Prostate gland (tissue), 2 donors: Measurements from ENCODE around the gene LRRC43. TPM values are rescaled to one million over a fixed set of nuclear protein-coding genes. Genes with fewer than 3 reads are reported as not detected.
A peak's percentile ranks its signal among the peaks of the same experiment; 100 is the strongest.
"Not testable (repeated sequence)": the region's sequence is repeated elsewhere in the genome, so short reads cannot be mapped to it uniquely, and the experiment has no call there.

Experiments
- DNase-seq: peaks from one replicate; pipeline ENCODE4 v3.0.0-alpha.2; 2019; ENCODE audit warnings: low spot score
- H3K27ac ChIP-seq, 2 donors: fragments of 200-600 bp; sonication (generic); 2 replicates each; pipeline ENCODE4 v1.5.1; 2017 to 2019
- H3K27me3 ChIP-seq: fragments of 200-600 bp; sonication (generic); replicated peaks from 2 replicates; pipeline ENCODE4 v1.5.1; 2019; ENCODE audit not compliant: insufficient read depth
- H3K36me3 ChIP-seq, 2 donors: fragments of 200-600 bp; sonication (generic); 1 replicate in 1 of 2; 2 replicates in 1 of 2; pipeline versions ENCODE4 v1.5.1 to v1.8.1; 2017 to 2019
- H3K4me1 ChIP-seq: fragments of 200-600 bp; sonication (generic); replicated peaks from 2 replicates; pipeline ENCODE4 v1.5.1; 2019
- H3K4me3 ChIP-seq, 2 donors: fragments of 200-600 bp; sonication (generic); 2 replicates each; pipeline ENCODE4 v1.5.1; 2017 to 2019
- H3K9me3 ChIP-seq: fragments of 200-600 bp; sonication (generic); 2 replicates; pipeline ENCODE4 v1.5.1; 2017
- CTCF ChIP-seq, 4 experiments: fragments of 200-600 bp in 2 of 4; fragments of 450-650 bp in 2 of 4; sonication (generic) in 2 of 4; IDR thresholded peaks; 1 replicate in 3 of 4; 2 replicates in 1 of 4; pipeline ENCODE4 v1.5.1; 2016 to 2019; ENCODE audit warnings: antibody characterized with exemption in 4 of 4, mild to moderate bottlenecking in 2 of 4, moderate library complexity in 2 of 4
- POLR2A ChIP-seq: fragments of 450-650 bp; IDR thresholded peaks from one replicate; pipeline ENCODE4 v1.6.1; 2016; ENCODE audit warnings: antibody characterized with exemption, mild to moderate bottlenecking
- POLR2AphosphoS5 ChIP-seq: sonication (generic); formaldehyde crosslinking; IDR thresholded peaks from one replicate; pipeline ENCODE4 v1.6.1; 2017; ENCODE audit warnings: antibody characterized with exemption
- WGBS: methylation state at CpG from one replicate; pipeline ENCODE4 v1.1.5; 2018; 5-methylcytosine and 5-hydroxymethylcytosine counted together
- intact Hi-C: fragments of 100-400 bp; cut with DNase I; formaldehyde crosslinking; loops from one replicate; pipeline ENCODE4 v1.14.2; 2022
- total RNA-seq, 2 donors: library from RNA; depleted of rRNA; stranded (reverse); fragments of >200 nt; gene quantifications; one replicate each; pipeline ENCODE4 v1.1.0, GENCODE V29; 2016

The LRRC43 gene
- total RNA-seq, 2 donors from 2014 or later: 1.2 to 5.7 TPM

GRCh38 chr12:122202017-122202416 is 19.1 kb downstream of the LRRC43 start:
- no peak for DNase-seq
- no peaks in the 10 kb centered on the region for H3K36me3 ChIP-seq
- 88% methylated on average over 6 of the region's 6 CpGs for WGBS
- H3K4me3 ChIP-seq: no peak overlapping the region
- intact Hi-C loops: no loop called here
- H3K27me3 ChIP-seq: no peaks in the 10 kb centered on the region
- TF ChIP-seq POLR2A (no peak), POLR2AphosphoS5 (no peak), CTCF (IDR thresholded peaks at IDR 0.05) (no peak)
- no peaks in the 10 kb centered on the region for H3K9me3 ChIP-seq
- H3K4me1 ChIP-seq: no peaks in the 10 kb centered on the region
- H3K27ac ChIP-seq: no peak overlapping the region

- H3K4me1 ChIP-seq, H3K9me3 ChIP-seq, intact Hi-C loops, H3K27ac ChIP-seq, H3K27me3 ChIP-seq, H3K36me3 ChIP-seq, DNase-seq: not testable (repeated sequence)
- 58% methylated on average over 19 of the region's 19 CpGs for WGBS
- peak overlapping the region; percentile 34 to 49 for H3K4me3 ChIP-seq
Measured at GRCh38 chr12:122202811-122203210, 19.9 kb downstream of the LRRC43 start.

GRCh38 chr12:122203301-122204166 is 20.6 kb downstream of the LRRC43 start, which contains the start of gene B3GNT4:
TSS of gene B3GNT4 (plus strand) at chr12:122203709. CDS start at chr12:122204619, 910 bp downstream.
- no peaks in the 10 kb centered on the region for H3K27me3 ChIP-seq
- peaks cover 6 to 7% of the 10 kb centered on the region in 2 donors for H3K36me3 ChIP-seq
- 2% methylated on average over 66 of the region's 104 CpGs for WGBS
- H3K4me3 ChIP-seq: peak within 1 kb of the TSS; percentile 34 to 49
- no peak within 1 kb of the TSS for H3K27ac ChIP-seq
- DNase-seq: peak; percentile 65
- intact Hi-C loops: no loop called here
- TF ChIP-seq POLR2A (no peak), POLR2AphosphoS5 (peak; percentile 62)
- H3K4me1 ChIP-seq: no peaks in the 10 kb centered on the region
- no peaks in the 10 kb centered on the region for H3K9me3 ChIP-seq

- intact Hi-C loops: no loop called here
- Histone ChIP-seq H3K27me3 (no peaks in the 10 kb centered on the region), H3K36me3 (peaks cover 6 to 8% of the 10 kb centered on the region in 2 donors), H3K9me3 (no peaks in the 10 kb centered on the region), H3K27ac (no peak overlapping the region), H3K4me1 (no peaks in the 10 kb centered on the region), H3K4me3 (peak overlapping the region; percentile 34 to 49)
- 18% methylated on average over 52 of the region's 71 CpGs for WGBS
- DNase-seq: no peak
- no peak for TF ChIP-seq POLR2A
- TF ChIP-seq CTCF (IDR thresholded peaks at IDR 0.05): no peak
- TF ChIP-seq POLR2AphosphoS5: no peak
Measured at GRCh38 chr12:122204167-122205052, 21.5 kb downstream of the LRRC43 start.

- no peak overlapping the region for H3K4me3 ChIP-seq
- TF ChIP-seq POLR2A (no peak), CTCF (IDR thresholded peaks at IDR 0.05) (no peak), POLR2AphosphoS5 (no peak)
- no peaks in the 10 kb centered on the region for H3K27me3 ChIP-seq
- whole genome bisulfite sequencing: 51% methylated on average over 23 of the region's 23 CpGs
- H3K9me3 ChIP-seq: no peaks in the 10 kb centered on the region
- peaks cover 6 to 8% of the 10 kb centered on the region in 2 donors for H3K36me3 ChIP-seq
- H3K27ac ChIP-seq: no peak overlapping the region
- H3K4me1 ChIP-seq: no peaks in the 10 kb centered on the region
- no peak for DNase-seq
- intact Hi-C loops: no loop called here
Measured at GRCh38 chr12:122205053-122205925, 22.4 kb downstream of the LRRC43 start.
